Activated T-cell treated with anti-CD3 and anti-CD28 coated beads, Interleukin-2, amount 50 U/mL, for 4 hours (primary cell): Measurements from ENCODE around the gene GIGYF1. TPM values are rescaled to one million over a fixed set of nuclear protein-coding genes. Genes with fewer than 3 reads are reported as not detected.
A peak's percentile ranks its signal among the peaks of the same experiment; 100 is the strongest.

Experiments
- ATAC-seq, 2 donors: fragments of 200-7000 bp; cut with Tn5 transposase; one replicate each; pipeline ENCODE4 v1.10.0; 2021
- DNase-seq: peaks from one replicate; pipeline ENCODE4 v3.0.0-alpha.2; 2020
- H3K27me3 Mint-ChIP-seq: one replicate; pipeline ENCODE4 v1.8.0; 2021; ENCODE audit warnings: low read depth, mixed read lengths
- H3K36me3 Mint-ChIP-seq: one replicate; pipeline ENCODE4 v1.8.0; 2022; ENCODE audit warnings: mixed read lengths; ENCODE audit not compliant: insufficient read depth
- H3K4me1 Mint-ChIP-seq: one replicate; pipeline ENCODE4 v1.8.0; 2021; ENCODE audit warnings: low read depth, mixed read lengths
- H3K4me3 Mint-ChIP-seq: one replicate; pipeline ENCODE4 v1.8.0; 2021; ENCODE audit warnings: mild to moderate bottlenecking, moderate library complexity, mixed read lengths
- H3K9me3 Mint-ChIP-seq: one replicate; pipeline ENCODE4 v1.8.0; 2021; ENCODE audit warnings: mixed read lengths
- total RNA-seq, 3 donors: library from RNA; stranded (reverse); gene quantifications; one replicate each; pipeline ENCODE4 v1.2.1, GENCODE V29; 2021

GIGYF1 gene
- total RNA-seq, 3 donors from 2014 or later = 56.2 to 88.3 (median 58.0) TPM

DNA sequence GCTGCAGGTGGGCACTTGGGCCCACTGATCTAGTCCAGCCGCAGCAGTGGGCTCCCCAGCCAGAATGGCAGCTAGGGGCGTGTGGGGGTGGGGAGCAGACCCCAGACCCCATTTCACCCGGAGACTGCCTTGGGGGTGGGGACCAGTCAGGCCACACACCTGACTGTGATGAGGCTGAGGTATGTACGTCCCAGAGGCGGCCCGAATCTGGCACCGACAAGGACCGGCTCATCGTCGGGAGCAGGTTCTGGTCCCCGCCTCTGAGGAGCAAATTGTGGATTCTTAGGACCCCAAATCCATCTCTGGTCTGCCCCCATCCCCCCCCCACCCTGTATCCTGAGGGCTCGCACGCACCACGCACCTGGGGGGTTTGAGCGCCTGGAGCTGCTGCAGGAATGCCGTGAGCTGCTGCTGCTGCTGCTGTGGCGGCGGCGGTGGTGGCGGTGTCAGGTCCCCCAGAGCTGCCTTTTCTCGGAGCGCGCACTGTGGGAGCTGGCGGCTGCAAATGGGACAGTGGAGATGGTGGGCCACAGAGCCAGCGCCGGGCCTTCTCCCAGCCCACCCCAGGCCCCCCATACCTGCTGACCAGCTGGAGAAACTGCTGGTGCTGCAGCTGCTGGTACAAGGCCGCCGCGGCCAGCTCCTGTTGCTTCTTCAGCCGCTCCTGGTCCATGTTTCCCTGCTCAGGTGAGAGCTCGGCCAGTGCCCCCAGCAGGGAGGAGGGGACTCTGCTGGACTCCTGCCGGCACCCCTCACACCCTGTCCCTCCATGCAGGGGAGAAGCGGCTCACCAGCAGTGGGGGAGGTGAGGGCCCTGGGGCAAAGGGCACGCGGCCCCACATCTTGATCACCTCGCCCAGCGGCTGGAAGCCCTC is 10.2 kb downstream of the GIGYF1 start:
- Mint-ChIP-seq H3K4me1 (peaks cover 19% of the 10 kb centered on the region), H3K27me3 (no peaks in the 10 kb centered on the region), H3K4me3 (no peak overlapping the region), H3K36me3 (peaks cover 19% of the 10 kb centered on the region), H3K9me3 (no peaks in the 10 kb centered on the region)
- DNase-seq (no peak), ATAC-seq (no peak)

DNA sequence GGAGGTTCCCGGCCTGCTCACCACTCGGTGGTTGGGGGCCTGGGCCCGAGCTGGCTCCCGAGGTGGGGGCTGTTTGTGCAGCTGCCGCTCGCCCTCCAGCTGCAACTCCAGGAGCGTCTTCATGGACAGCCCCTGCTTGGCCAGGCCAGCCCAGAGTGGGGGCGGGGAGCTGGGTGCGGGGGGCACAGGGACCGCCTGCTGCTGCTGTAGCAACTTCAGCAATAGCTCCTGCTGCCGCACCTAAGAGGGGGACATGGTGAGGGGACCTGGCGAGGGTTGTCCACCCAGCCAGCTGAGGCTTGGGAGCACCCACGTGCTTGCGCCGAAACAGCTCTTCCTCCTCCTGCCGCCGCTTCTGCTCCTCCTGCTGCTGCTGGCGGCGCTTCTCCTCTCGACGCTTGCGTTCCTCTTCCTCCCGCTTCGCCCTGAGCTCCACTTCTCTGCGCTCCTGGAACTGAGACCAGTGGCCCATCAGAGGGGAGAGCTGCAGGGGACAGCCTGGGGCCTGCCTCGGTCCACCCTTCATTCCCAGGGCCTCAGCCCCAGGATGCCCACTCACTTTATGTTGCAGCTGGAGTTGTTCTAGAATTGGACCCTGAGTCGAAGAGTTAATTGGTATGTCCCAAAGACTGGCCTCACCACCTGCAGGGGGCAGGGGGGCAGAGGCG is 10.9 kb downstream of the GIGYF1 start:
- no peak overlapping the region for H3K4me3 Mint-ChIP-seq
- H3K9me3 Mint-ChIP-seq = no peaks in the 10 kb centered on the region
- peaks cover 19% of the 10 kb centered on the region for H3K4me1 Mint-ChIP-seq
- no peaks in the 10 kb centered on the region for H3K27me3 Mint-ChIP-seq
- DNase-seq = no peak
- ATAC-seq = no peak
- H3K36me3 Mint-ChIP-seq = peaks cover 21% of the 10 kb centered on the region

DNA sequence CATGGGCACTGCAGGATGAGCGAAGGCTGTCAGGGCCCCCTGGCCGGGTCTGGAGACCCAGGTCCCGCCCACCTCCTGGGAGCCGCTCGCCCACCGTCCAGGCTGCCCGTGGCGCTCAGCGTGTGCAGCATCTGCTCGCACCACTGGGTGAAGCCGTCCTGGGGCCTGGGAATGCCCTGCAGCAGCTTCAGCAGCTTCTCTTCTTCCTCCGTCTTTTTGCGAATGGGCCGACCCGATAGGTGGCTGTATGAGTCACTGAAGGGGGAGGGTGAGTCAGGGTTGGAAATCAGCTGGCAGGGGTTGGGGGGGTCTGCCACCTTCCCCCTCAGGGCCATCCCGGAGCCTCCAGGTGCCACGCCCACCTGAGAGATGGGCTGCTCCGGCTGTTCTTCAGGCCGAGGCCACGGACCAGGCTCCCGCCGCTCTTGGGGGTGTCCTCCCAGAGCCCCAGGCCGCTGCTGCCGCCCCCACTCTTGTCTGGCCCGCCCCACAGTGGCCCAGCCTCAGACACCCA is 11.8 kb downstream of the GIGYF1 start:
- peaks cover 23% of the 10 kb centered on the region for H3K4me1 Mint-ChIP-seq

DNA sequence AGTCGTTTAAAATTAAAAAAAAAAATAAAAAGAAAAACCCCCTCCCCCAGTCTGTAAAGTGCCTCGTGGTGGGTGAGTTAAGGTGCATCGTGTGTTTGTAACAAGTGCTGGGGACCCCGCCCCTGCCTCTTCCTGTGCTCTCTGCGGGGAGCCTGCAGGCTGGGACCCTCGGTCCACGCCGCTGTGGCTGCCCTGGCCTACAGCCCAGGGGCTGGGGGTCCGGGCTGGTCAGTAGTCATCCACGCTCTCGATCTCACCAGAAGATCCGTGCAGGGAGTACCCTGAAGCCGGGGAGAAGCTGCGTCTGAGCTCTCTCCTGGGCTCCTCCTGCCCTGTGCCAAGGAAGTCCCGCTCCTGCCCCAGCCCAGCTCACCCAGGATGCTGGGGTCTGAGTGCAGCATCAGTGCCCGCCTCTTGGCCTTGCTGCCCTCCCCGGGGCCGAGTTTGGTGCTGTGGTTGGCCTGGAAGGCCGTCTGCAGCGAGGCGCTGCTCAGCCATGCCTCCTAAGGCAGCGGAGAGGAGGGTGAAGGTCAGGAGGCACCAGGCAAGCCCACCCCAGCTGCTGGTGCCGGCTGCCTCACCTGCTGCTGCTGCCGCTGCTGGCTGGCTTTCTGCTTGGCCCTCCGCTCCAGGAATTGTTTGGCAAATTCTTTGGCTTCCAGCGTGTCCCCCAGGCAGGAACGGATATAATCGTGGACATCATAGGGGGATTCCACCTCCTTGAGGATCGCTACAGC is 12.4 kb downstream of the GIGYF1 start:
- Mint-ChIP-seq H3K4me1 (peaks cover 27% of the 10 kb centered on the region), H3K4me3 (no peak overlapping the region), H3K27me3 (no peaks in the 10 kb centered on the region), H3K36me3 (peaks cover 24% of the 10 kb centered on the region), H3K9me3 (no peaks in the 10 kb centered on the region)
- ATAC-seq (no peak), DNase-seq (no peak)

More for the DNA sequence above, 11.8 kb downstream of the GIGYF1 start:
- peaks cover 22% of the 10 kb centered on the region for H3K36me3 Mint-ChIP-seq
- DNase-seq (no peak), ATAC-seq (peak; percentile 35 to 36)
- H3K9me3 Mint-ChIP-seq = no peaks in the 10 kb centered on the region
- no peaks in the 10 kb centered on the region for H3K27me3 Mint-ChIP-seq
- H3K4me3 Mint-ChIP-seq = no peak overlapping the region

DNA sequence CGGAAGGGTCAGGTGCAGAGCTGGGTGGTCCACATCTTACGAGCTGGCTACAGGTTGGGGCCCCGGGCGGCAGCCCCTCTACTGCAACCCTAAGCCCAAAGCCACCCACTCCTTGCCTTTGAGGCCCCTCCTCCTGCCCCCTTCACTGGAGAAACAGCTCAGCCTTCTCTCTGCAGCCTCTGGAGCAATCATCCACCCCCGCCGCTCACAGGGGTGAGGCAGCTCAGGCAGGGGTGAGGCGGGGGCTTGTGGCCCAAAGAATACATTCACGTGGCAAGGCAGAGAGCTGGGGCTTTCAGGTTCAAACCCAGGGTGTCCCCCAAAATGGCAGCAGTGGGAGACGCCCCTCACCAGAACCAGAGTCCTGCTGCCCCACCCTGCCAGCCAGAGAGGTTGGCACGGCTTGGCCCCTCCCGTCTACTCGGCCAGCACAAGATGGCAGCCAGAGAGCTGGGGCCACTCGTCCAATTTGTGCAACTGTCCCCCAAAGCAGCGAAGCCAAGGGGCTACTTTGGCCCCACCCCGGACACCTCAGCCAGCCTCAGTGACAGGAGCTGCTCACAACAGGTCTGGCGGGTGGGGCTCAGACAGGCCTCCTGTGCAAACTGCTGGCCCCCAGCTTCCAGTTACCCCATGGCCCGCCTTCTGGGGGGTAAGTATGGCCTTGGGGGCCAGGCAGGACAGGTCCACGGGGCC is 13.3 kb downstream of the GIGYF1 start:
- Mint-ChIP-seq H3K4me1 (peaks cover 31% of the 10 kb centered on the region), H3K4me3 (no peak overlapping the region)
- no peak for ATAC-seq

DNA sequence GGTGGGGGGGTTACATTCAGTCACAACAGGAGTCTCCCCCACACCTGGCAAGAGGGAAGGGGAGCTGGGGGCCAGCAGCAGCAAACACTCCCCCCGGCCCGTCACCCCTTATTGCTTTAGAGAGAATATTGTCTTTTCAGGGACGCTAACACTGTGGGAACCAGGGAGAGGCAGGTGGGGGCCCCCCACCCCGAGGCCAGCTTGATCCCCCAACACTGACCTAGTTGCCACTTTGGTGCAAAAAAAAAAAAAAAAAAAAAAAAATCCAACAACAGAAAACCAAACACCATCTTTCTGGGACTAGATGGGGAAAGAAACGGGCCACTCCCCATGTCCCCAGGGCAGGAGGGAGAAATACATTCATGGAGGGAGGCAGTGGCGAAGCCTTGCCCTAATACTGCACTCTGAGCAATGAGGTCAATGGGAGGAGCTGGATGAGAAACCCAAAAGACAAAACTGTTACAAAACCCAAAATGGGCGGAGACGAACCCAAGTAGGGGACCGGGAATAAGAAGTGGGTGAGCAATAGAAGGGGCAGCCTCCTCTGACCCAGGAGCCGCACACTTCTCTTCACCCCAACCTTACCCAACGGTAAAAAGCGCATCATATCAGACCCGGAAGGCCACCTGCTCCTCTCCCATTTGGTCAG is 14.0 kb downstream of the GIGYF1 start:
- no peaks in the 10 kb centered on the region for H3K27me3 Mint-ChIP-seq
- no peaks in the 10 kb centered on the region for H3K9me3 Mint-ChIP-seq
- H3K4me3 Mint-ChIP-seq = no peak overlapping the region
- no peak for DNase-seq
- peaks cover 21% of the 10 kb centered on the region for H3K36me3 Mint-ChIP-seq
- no peak for ATAC-seq
- H3K4me1 Mint-ChIP-seq = peaks cover 31% of the 10 kb centered on the region

More for the DNA sequence above, 13.3 kb downstream of the GIGYF1 start:
- no peak for DNase-seq
- Mint-ChIP-seq H3K27me3 (no peaks in the 10 kb centered on the region), H3K9me3 (no peaks in the 10 kb centered on the region), H3K36me3 (peaks cover 28% of the 10 kb centered on the region)

DNA sequence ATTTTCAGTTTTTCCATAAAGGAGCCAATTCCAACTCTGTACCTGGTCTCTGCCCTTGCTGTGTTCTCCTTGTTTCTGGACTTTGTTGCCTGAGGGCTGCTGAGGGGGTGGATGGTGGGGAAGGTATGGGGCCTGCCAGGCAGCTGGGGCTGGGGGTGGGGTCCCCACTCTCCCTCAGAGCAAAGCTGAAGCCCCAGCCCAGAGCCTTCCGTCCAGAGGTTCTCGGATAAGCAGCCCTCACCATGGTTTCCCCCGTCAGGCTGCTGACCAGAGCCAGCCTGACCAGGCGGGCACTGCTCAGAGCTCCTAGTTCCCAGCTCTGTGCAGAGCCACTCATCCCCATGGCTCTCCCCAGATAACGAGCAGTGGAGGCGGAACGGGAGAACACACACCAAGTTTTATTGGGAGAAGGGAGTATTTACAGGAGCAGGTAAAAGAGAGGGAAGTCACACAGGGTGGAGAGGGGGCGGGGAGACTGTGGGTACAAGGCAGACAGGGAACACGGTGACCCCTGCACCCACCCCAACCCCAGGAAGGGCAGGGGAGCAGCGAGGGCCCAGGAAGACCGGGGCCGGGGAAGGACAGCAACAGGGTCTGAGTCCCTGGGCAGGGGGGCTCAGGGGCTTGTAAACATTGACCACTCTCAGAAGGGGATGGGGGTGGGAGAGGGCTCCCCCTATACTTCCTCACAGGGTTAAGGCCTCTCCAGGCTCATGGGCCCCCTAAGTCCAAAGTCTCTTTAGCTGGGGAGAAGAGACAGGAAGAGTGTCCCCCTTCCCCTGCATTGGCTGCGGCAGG is 14.7 kb downstream of the GIGYF1 start:
- no peak for DNase-seq
- no peak for ATAC-seq
- H3K4me3 Mint-ChIP-seq = no peak overlapping the region
- peaks cover 21% of the 10 kb centered on the region for H3K36me3 Mint-ChIP-seq
- peaks cover 31% of the 10 kb centered on the region for H3K4me1 Mint-ChIP-seq
- H3K27me3 Mint-ChIP-seq = no peaks in the 10 kb centered on the region
- no peaks in the 10 kb centered on the region for H3K9me3 Mint-ChIP-seq

DNA sequence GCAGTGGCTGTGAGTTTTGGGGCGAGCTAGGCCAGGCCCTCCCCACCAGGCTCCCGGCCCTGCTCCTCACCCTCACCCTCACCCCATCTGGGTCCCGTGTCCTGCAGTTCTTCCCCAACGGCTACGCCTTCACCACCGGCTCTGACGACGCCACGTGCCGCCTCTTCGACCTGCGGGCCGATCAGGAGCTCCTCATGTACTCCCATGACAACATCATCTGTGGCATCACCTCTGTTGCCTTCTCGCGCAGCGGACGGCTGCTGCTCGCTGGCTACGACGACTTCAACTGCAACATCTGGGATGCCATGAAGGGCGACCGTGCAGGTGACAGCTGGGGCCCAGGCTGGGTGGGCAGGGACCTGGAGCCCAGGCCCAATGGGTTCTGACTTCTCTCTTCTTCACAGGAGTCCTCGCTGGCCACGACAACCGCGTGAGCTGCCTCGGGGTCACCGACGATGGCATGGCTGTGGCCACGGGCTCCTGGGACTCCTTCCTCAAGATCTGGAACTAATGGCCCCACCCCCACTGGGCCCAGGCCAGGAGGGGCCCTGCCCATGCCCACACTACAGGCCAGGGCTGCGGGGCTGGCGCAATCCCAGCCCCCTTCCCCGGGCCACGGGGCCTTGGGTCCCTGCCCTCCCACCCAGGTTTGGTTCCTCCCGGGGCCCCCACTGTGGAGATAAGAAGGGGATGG is 15.6 kb downstream of the GIGYF1 start:
- ATAC-seq (no peak), DNase-seq (no peak)
- Mint-ChIP-seq H3K27me3 (no peaks in the 10 kb centered on the region), H3K4me3 (no peak overlapping the region), H3K36me3 (peaks cover 21% of the 10 kb centered on the region), H3K4me1 (peaks cover 31% of the 10 kb centered on the region), H3K9me3 (no peaks in the 10 kb centered on the region)

DNA sequence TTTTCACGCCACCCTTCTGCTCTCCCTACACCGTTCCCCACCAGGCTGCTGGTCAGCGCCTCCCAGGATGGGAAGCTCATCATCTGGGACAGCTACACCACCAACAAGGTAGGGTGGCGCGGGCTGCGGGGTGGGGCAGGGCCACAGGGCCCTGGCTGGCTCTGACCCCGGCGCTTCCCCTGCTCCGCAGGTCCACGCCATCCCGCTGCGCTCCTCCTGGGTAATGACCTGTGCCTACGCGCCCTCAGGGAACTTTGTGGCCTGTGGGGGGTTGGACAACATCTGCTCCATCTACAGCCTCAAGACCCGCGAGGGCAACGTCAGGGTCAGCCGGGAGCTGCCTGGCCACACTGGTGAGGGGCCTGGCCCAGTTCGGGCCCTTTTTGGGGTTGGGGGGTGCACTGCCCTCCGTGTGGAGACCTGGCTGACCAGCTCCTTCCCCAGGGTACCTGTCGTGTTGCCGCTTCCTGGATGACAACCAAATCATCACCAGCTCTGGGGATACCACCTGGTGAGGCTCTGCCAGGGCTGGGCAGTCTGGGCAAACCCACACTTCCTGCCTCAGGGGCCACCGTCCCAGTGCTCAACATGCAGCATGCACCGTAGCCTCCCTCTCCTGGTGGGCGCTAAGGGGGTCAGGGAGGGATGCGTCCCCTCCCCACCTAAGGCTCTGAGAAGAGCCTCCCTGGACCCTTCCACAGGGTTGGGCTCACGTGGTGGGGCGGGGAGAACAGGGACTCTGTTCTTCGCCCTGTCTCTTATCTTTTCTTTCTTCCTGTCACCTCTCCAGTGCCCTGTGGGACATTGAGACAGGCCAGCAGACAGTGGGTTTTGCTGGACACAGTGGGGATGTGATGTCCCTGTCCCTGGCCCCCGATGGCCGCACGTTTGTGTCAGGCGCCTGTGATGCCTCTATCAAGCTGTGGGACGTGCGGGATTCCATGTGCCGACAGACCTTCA is 16.5 kb downstream of the GIGYF1 start:
- H3K4me3 Mint-ChIP-seq = peak overlapping the region; percentile 46
- ATAC-seq (no peak), DNase-seq (no peak)
- no peaks in the 10 kb centered on the region for H3K9me3 Mint-ChIP-seq
- peaks cover 30% of the 10 kb centered on the region for H3K4me1 Mint-ChIP-seq
- H3K36me3 Mint-ChIP-seq = peaks cover 18% of the 10 kb centered on the region
- no peaks in the 10 kb centered on the region for H3K27me3 Mint-ChIP-seq

DNA sequence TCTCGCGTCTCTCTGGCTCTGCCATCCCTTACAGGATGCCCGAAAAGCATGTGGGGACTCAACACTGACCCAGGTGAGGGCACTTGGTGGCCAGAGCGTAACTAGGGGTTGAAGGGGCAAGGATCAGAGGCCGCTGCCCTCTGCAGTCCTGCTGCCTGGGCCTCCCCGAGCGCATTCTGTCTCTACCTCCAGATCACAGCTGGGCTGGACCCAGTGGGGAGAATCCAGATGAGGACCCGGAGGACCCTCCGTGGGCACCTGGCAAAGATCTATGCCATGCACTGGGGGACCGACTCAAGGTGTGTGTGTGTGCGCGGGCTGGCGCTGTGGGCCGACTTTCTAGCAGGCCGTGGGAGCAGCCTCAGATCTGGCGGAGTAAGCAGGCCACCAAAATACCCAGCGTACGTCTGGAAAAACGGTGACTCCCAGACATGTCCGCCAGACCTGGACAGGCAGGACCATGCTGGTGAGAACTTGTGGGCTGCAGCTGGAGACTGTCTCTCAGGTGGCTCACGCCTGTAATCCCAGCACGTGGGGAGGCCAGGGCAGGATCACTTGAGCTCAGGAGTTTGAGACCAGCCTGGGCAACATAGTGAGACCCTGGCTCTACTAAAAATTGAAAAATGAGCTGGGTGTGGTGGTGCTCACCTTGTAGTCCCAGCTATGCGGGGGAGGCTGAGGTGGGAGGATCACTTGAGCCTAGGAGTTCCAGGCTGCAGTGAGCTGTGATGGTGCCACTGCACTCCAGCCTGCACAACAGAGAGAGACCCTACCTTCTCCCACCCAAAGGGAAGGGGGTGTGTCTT is 17.3 kb downstream of the GIGYF1 start:
- ATAC-seq = no peak
- Mint-ChIP-seq H3K4me1 (peaks cover 30% of the 10 kb centered on the region), H3K9me3 (no peaks in the 10 kb centered on the region), H3K36me3 (peaks cover 18% of the 10 kb centered on the region), H3K4me3 (peak overlapping the region; percentile 86), H3K27me3 (no peaks in the 10 kb centered on the region)
- DNase-seq = no peak
